ENCODE results near the gene GOLGA8G.
"Not testable (repeated sequence)": the region's sequence is repeated elsewhere in the genome, so short reads cannot be mapped to it uniquely, and the experiment has no call there.

The GOLGA8G gene
- total RNA-seq = 0.20 to 2.2 reads per million in 2 donors

- not testable (repeated sequence) for DNase-seq
Measured at GRCh38 chr15:28532954-28533353, at the start of gene GOLGA8G. GOLGA8G (minus strand) TSS chr15:28532971; CDS start chr15:28532909, 62 bp downstream.

GRCh38 chr15:28573351-28573750 is 40.6 kb upstream of the GOLGA8G start:
- DNase-seq = not testable (repeated sequence)

GRCh38 chr15:28553268-28553667 is 20.5 kb upstream of the GOLGA8G start, which contains the start of gene GOLGA6L25:
GOLGA6L25 (plus strand) TSS chr15:28553568; CDS start chr15:28553629, 61 bp downstream.
- DNase-seq = not testable (repeated sequence)

GRCh38 chr15:28515208-28515607 is 17.6 kb downstream of the GOLGA8G start:
- not testable (repeated sequence) for DNase-seq

GRCh38 chr15:28514128-28514527 is 18.6 kb downstream of the GOLGA8G start:
- not testable (repeated sequence) for DNase-seq

GRCh38 chr15:28508217-28508889 is 24.4 kb downstream of the GOLGA8G start:
- not testable (repeated sequence) for DNase-seq

GRCh38 chr15:28481340-28481739 is 51.4 kb downstream of the GOLGA8G start:
- not testable (repeated sequence) for DNase-seq

Measured in activated gamma-delta T cell (primary cell).